Stimulated activated CD8-positive, alpha-beta memory T cell treated with anti-CD3 and anti-CD28 coated beads, Interleukin-4, amount 100 ng/mL, for 24 hours (primary cell): Measurements from ENCODE around the gene ATP5PD.
"Not testable (repeated sequence)": the region's sequence is repeated elsewhere in the genome, so short reads cannot be mapped to it uniquely, and the experiment has no call there.

Source experiments
- DNase-seq: peaks from one replicate; pipeline ENCODE4 v3.0.0-alpha.2; 2020; ENCODE audit warnings: low read depth

ATP5PD gene

GRCh38 chr17:75051941-75052340 lies 5.2 kb upstream of the ATP5PD start:
- DNase-seq = no peak

DNA sequence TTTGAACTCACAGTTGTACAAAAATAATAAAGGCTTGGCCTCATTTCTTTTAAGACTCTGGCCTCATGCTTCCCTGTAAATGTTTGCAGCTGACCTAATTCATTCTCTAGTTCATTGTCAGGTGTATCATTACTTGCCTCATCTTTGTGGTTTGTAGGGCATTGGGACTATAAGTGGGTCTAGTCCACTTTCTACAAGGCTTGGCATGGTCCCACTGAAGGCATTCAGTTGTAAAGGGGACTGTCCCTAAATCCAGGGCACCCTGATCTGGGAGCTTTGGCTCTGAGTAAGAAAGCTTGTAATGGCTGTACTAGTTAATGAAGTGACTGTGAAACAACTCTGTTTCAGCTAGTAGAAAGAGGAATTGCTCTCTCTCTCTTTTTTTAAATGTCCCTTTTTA lies 2.9 kb upstream of the ATP5PD start:
- no peak for DNase-seq

- no peak for DNase-seq
Measured at GRCh38 chr17:75049057-75049456, 2.3 kb upstream of the ATP5PD start.

GRCh38 chr17:75048249-75048878 lies 1.6 kb upstream of the ATP5PD start:
- DNase-seq = no peak

DNA sequence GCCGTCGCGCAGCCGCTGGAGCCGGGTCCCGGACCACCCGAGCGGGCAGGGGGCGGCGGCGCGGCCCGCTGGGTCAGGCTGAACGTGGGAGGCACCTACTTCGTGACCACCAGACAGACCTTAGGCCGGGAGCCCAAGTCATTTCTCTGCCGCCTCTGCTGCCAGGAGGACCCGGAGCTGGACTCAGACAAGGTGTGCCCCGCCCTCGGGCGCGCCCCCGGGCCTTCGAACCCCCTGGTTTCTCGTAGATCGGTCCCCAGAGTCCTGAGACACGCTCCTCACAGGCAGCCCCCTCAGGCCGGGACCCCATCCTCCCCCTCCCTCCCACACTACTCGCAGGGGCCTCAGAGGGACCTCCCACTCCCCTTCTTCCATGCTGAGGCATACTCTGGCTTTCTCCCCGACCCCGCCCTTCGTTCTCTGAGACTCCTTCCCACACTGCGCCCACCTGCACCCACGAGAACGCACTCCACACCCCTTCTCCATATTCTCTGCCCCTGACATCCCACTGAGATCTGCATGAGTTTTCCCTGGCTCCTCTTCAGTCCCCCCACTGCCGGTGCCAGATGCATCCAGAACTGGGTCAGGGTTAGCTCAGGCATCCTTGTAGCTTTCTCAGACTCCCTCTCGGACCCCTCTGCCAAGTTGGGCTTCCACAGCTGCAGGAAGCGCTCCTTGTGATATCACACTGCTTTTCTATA lies 779 bp upstream of the ATP5PD start:
- DNase-seq = no peak

DNA sequence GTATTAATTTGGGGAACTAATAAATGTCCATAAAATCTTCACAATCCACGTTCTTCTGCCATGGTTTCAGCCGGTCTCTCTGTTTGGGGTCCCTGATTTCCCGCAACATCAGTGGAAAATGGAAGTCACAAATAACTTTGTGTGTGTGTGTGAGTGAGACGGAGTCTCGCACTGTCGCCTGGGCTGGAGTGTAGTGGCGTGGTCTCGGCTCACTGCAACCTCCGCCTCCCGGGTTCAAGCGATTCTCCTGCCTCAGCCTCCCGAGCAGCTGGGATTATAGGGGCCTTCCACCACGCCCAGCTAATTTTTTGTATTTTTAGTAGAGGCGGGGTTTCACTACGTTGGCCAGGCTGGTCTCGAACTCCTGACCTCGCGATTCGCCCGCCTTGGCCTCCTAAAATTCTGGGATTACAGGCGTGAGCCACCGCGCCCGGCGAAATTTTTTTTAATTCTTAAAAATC lies 793 bp downstream of the ATP5PD start:
- not testable (repeated sequence) for DNase-seq

GRCh38 chr17:75044716-75045115 lies 2.1 kb downstream of the ATP5PD start:
- no peak for DNase-seq

DNA sequence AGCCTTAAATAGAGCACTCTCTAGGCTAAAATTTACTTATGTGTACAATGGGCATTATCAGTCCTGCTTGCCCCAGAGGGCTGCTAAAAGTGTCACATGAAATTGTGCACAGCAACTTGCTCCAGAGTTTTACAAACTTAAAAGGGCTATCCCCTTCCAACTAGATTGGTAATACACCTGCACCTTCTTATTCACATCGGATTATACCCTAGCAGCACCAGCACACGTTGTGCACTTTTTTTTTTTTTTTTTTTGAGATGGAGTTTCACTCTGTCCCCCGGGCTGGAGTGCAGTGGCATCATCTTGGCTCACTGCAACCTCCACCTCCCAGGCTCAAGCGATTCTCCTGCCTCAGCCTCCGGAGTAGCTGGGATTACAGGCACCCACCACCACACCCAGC lies 3.0 kb downstream of the ATP5PD start:
- DNase-seq = not testable (repeated sequence)

- no peak for DNase-seq
Measured at GRCh38 chr17:75041656-75042280, 5.0 kb downstream of the ATP5PD start.

DNA sequence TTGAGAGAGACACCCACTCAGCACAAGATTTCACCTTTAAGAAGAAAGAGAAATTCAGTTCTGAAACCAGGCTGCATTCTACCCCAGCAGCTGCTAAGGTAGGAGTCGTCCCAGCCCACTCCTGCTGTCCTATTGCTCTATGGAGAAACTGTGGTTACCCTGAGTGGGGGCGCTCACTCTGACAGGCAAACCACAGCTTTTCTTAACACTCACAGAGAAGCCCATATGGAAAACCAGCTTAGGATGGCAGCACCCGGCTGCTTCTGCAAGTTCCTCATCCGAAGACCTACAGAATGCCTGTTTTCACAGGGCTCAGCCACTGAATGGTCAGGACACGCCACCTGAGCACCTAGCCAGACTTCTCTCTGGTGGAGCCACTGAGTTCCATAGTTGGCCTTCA lies 7.5 kb downstream of the ATP5PD start:
- no peak for DNase-seq

DNA sequence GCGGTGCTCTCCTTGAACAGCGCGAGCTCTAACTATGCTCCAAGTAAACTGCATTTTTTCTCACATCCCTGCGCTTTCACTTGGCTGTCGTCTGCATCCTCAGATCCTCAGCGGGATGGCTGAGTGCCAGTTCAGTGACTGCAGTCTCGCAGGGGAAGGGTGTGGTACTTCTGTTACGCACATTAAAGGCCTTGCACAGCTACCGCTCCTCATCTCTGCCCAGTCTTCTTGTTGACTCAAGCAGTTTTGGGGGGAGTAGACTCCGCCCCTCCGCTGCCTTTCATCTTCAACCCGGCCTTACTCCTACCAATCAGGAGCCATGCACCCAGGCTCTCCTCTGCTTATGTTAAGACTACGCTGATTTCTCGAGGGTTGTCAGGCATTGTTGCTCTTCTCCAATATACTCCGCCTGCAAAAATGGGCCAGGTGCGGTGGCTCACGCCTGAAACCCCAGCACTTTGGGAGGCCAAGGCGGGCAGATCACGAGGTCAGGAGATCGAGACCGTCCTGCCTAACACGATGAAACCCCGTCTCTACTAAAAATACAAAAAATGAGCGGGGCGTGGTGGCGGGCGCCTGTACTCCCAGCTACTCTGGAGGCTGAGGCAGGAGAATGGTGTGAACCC lies 10.0 kb downstream of the ATP5PD start:
- DNase-seq = peak; percentile 55

- DNase-seq = peak; percentile 83
Measured at GRCh38 chr17:75034236-75034908, 12.4 kb downstream of the ATP5PD start.

GRCh38 chr17:75033346-75034235 lies 13.2 kb downstream of the ATP5PD start:
- peak; percentile 85 for DNase-seq

GRCh38 chr17:75032720-75033280 lies 14.0 kb downstream of the ATP5PD start:
- no peak for DNase-seq

DNA sequence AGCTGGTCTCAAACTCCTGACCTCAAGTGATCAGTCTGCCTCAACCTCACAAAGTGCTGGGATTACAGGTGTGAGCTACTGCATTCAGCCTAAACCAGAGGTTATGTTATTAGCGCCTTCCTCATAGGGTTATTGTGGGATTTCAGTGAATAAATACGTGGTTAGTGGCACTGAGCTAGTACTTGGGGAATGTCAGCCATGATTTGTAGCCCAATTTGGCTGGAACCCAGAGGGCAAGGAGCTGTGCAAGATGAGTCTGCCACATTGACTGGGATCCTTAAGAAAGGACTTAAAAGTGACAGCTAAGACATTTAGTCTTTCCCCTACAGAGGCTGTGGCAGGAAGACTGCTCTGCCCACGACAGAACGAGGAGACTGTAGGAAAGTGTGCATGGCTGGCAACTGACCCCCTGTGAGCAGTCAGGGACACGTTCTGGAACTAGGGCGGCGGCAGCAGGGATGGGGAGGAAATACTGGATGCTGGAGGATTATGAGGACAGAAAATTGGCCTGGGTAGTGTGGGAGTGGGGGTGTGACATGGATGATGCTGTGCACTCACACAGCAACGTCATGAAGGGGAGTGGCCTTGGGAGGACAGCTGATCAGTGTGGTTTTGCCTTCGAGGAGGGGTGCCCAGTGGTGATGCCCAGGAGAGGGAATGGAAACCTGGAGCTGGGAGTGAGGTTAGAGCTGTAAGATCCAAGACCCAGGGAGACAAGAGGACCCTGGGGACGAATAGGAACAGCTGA lies 14.6 kb downstream of the ATP5PD start:
- DNase-seq = no peak

DNA sequence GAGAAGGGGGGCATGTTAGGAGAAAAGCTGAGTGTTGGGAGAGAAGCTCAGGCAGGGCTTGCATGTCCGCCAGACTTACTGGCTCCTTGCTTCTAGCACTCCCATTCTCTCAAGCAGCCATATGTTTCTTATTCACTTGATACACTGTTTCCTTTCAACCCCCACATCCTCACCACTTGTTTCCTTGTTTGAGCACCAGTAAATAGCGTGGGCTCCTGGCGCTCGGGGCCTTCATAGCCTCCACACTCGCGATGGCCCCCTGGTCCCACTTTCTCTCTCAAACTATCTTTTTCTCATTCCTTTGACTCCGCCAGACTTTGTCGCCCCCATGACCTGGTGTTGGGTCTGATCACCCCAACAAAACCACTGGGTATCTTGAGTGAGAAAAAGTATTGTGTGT lies 16.6 kb downstream of the ATP5PD start:
- DNase-seq = no peak

DNA sequence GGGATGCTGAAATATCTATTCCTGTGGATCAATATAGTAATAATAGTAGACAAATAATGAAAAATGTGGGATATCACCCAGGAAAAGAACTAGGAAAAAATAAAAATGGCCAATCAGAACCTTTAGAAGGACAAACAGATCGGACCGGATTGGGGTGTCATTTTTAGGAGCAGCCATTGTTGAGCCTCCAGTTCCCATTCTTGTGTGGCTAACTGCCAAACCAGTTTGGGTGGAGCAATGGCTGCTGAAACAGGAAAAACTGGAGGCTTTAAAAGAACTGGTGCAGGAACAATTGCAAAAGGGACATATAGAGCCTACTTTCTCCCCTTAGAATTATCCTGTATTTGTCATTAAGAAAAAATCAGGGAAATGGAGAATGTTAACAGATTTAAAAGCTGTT lies 20.1 kb downstream of the ATP5PD start:
- not testable (repeated sequence) for DNase-seq

GRCh38 chr17:75025398-75025734 lies 21.4 kb downstream of the ATP5PD start:
- DNase-seq = not testable (repeated sequence)

GRCh38 chr17:75024686-75025397 lies 21.9 kb downstream of the ATP5PD start:
- DNase-seq = no peak
